ENCODE data around the gene LRRD1. TPM values are rescaled to one million over a fixed set of nuclear protein-coding genes. Genes with fewer than 3 reads are reported as not detected.

The LRRD1 gene
- total and polyA plus RNA-seq, 2 of the 4 experiments (the other 2 are of a cell fraction): under 0.01 to 0.02 TPM

DNA sequence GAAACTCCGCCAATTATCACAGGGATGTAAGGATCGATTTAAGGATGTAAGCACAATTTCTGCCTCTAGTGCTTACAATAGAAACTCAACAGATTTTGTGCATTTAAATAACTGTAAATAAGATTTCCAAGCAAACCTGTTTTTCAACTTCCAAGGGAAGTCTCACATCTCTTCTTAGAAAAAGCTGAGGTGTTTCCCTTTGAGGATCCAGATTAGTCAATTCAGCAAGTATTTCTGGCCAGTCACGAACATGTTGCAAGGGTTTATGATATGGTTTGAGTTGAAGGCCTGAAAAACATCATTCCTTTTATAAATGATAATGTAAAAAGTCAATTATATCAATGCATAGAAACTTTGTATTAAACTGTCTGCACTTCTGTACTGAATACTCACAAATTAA lies 42.8 kb upstream of the LRRD1 start:
- Histone ChIP-seq H4K91ac (ENCODE audit: insufficient read depth, low read depth, low read length) (no peak overlapping the region), H3K9ac (ENCODE audit: low read depth, low read length) (no peak overlapping the region), H3K9me1 (ENCODE audit: insufficient read depth, low read length) (no peaks in the 10 kb centered on the region), H3K14ac (replicated peaks; ENCODE audit: low read depth, low read length) (no peak overlapping the region), H4K8ac (ENCODE audit: low read depth in 2 of 2, low read length in 2 of 2) (no peak overlapping the region), H3K36me3 (ENCODE audit: control insufficient read depth, insufficient read depth, low read length) (peaks cover 25% of the 10 kb centered on the region), H3K23ac (ENCODE audit: low read depth, low read length) (no peak overlapping the region), H2BK5ac (ENCODE audit: low read depth, low read length, poor library complexity, severe bottlenecking) (no peak overlapping the region), H3K9me3 (ENCODE audit: control insufficient read depth, insufficient read depth, low read length) (no peaks in the 10 kb centered on the region), H3K4me1 (ENCODE audit: control insufficient read depth, insufficient read depth, low read length) (no peaks in the 10 kb centered on the region), H3K56ac (ENCODE audit: extremely low read depth, insufficient read depth, low read length) (no peak overlapping the region), H2AFZ (replicated peaks; ENCODE audit: low read length, poor library complexity) (no peak overlapping the region), H3K27ac (ENCODE audit: insufficient read depth, low read length) (no peak overlapping the region), H2BK20ac (ENCODE audit: low read depth, low read length) (no peak overlapping the region), H2AK5ac (ENCODE audit: low read depth, low read length) (no peak overlapping the region), H2BK120ac (ENCODE audit: low read depth, low read length) (no peak overlapping the region), H3K79me1 (ENCODE audit: low read depth in 1 of 2, low read length in 2 of 2) (no peaks in the 10 kb centered on the region), H3K4me3 (ENCODE audit: insufficient read depth, low read depth, low read length) (no peak overlapping the region), H3K18ac (ENCODE audit: low read depth, low read length) (no peak overlapping the region), H4K20me1 (ENCODE audit: insufficient read depth, low read length) (no peaks in the 10 kb centered on the region), H2BK15ac (ENCODE audit: low read depth, low read length) (no peak overlapping the region), H3K4ac (ENCODE audit: low read depth, low read length) (no peak overlapping the region), H3K4me2 (ENCODE audit: low read depth, low read length) (no peak overlapping the region), H3K27me3 (ENCODE audit: control insufficient read depth, insufficient read depth, low read length) (no peaks in the 10 kb centered on the region), H2AK9ac (replicated peaks; ENCODE audit: low read depth, low read length, poor library complexity) (no peak overlapping the region), H4K5ac (ENCODE audit: low read depth, low read length) (no peak overlapping the region)
- in situ Hi-C loops (cut with MboI; ENCODE audit: low sequenced_read_pairs): no loop called here
- no peak for DNase-seq
- TF ChIP-seq CEBPB (IDR thresholded peaks at IDR 0.05; ENCODE audit: low read depth, low read length) (no peak), BHLHE40 (IDR thresholded peaks at IDR 0.05; ENCODE audit: low read depth, low read length) (no peak), MAFK (IDR thresholded peaks at IDR 0.05; ENCODE audit: low read depth, low read length) (no peak), POLR2A (IDR thresholded peaks at IDR 0.05; ENCODE audit: low read depth, low read length) (no peak), NFE2L2 (IDR thresholded peaks at IDR 0.05; ENCODE audit: low read depth, low read length) (no peak), RFX5 (IDR thresholded peaks at IDR 0.05; ENCODE audit: low read depth, low read length) (no peak), RCOR1 (IDR thresholded peaks at IDR 0.05; ENCODE audit: insufficient replicate concordance, low read length) (no peak), FOS (IDR thresholded peaks at IDR 0.05; ENCODE audit: low read depth, low read length) (no peak), MAZ (IDR thresholded peaks at IDR 0.05; ENCODE audit: borderline replicate concordance, low read depth, low read length) (no peak), RAD21 (IDR thresholded peaks at IDR 0.05; ENCODE audit: low read length) (no peak), MXI1 (IDR thresholded peaks at IDR 0.05; ENCODE audit: borderline replicate concordance, low read depth, low read length) (no peak), SMC3 (IDR thresholded peaks at IDR 0.05; ENCODE audit: low read depth, low read length) (no peak), CHD1 (IDR thresholded peaks at IDR 0.05; ENCODE audit: low read depth, low read length) (no peak)
- TF ChIP-seq, protein P1, sequence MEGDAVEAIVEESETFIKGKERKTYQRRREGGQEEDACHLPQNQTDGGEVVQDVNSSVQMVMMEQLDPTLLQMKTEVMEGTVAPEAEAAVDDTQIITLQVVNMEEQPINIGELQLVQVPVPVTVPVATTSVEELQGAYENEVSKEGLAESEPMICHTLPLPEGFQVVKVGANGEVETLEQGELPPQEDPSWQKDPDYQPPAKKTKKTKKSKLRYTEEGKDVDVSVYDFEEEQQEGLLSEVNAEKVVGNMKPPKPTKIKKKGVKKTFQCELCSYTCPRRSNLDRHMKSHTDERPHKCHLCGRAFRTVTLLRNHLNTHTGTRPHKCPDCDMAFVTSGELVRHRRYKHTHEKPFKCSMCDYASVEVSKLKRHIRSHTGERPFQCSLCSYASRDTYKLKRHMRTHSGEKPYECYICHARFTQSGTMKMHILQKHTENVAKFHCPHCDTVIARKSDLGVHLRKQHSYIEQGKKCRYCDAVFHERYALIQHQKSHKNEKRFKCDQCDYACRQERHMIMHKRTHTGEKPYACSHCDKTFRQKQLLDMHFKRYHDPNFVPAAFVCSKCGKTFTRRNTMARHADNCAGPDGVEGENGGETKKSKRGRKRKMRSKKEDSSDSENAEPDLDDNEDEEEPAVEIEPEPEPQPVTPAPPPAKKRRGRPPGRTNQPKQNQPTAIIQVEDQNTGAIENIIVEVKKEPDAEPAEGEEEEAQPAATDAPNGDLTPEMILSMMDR (conservative IDR thresholded peaks at IDR 0.05; ENCODE audit: low read depth, low read length): no peak
- TF ChIP-seq, protein P2, sequence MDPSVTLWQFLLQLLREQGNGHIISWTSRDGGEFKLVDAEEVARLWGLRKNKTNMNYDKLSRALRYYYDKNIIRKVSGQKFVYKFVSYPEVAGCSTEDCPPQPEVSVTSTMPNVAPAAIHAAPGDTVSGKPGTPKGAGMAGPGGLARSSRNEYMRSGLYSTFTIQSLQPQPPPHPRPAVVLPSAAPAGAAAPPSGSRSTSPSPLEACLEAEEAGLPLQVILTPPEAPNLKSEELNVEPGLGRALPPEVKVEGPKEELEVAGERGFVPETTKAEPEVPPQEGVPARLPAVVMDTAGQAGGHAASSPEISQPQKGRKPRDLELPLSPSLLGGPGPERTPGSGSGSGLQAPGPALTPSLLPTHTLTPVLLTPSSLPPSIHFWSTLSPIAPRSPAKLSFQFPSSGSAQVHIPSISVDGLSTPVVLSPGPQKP (IDR thresholded peaks at IDR 0.05; ENCODE audit: borderline replicate concordance, low read depth, low read length): no peak
- TF ChIP-seq, protein P3, sequence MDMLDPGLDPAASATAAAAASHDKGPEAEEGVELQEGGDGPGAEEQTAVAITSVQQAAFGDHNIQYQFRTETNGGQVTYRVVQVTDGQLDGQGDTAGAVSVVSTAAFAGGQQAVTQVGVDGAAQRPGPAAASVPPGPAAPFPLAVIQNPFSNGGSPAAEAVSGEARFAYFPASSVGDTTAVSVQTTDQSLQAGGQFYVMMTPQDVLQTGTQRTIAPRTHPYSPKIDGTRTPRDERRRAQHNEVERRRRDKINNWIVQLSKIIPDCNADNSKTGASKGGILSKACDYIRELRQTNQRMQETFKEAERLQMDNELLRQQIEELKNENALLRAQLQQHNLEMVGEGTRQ (IDR thresholded peaks at IDR 0.05; ENCODE audit: low read depth, low read length): no peak
- no CpG with 5 or more reads among the region's 3 CpGs for whole genome bisulfite sequencing, 2 experiments (ENCODE audit: extremely low coverage in 2 of 2, insufficient read length in 1 of 2)
- intact Hi-C loops (cut with micrococcal nuclease): no loop called here
- BruUV-seq (replicated peaks): no TSS peak
- dilution Hi-C loops (cut with HindIII; ENCODE audit: low sequenced_read_pairs, unreplicated experiment): no loop called here
- ATAC-seq (ENCODE audit: low read depth): no peak
- ChIA-PET POLR2A (ENCODE audit: unreplicated experiment) (no interaction called here), CTCF (no interaction called here)
